DOHH2 (cell line): Measurements from ENCODE around the gene WDR70.

Experiments used
- H3F3A ChIP-seq: fragments of 200-600 bp; sonication (generic), shearing (Covaris generic); 2 replicates; pipeline ENCODE4 v1.6.0; 2016; ENCODE audit warnings: antibody characterized with exemption, mild to moderate bottlenecking; ENCODE audit not compliant: control insufficient read depth, insufficient read depth
- H3K27ac ChIP-seq: fragments of 200-600 bp; sonication (generic); 2 replicates; pipeline ENCODE4 v1.5.1; 2014; ENCODE audit warnings: low read depth, mild to moderate bottlenecking, low read length, moderate library complexity
- H3K27me3 ChIP-seq: fragments of 200-600 bp; sonication (generic); 2 replicates; pipeline ENCODE4 v1.6.1; 2014; ENCODE audit warnings: mild to moderate bottlenecking, low read length, mixed read lengths; ENCODE audit not compliant: control insufficient read depth
- H3K36me3 ChIP-seq: fragments of 200-600 bp; sonication (generic); 2 replicates; pipeline ENCODE4 v1.6.1; 2014; ENCODE audit warnings: mild to moderate bottlenecking, low read length, moderate library complexity, mixed read lengths; ENCODE audit not compliant: control insufficient read depth
- H3K4me1 ChIP-seq: fragments of 200-600 bp; sonication (generic); 2 replicates; pipeline ENCODE4 v1.6.1; 2014; ENCODE audit warnings: mild to moderate bottlenecking, low read length, mixed read lengths; ENCODE audit not compliant: control insufficient read depth
- H3K4me2 ChIP-seq: fragments of 200-600 bp; sonication (generic); 2 replicates; pipeline ENCODE4 v1.6.0; 2014; ENCODE audit warnings: mild to moderate bottlenecking, low read length, moderate library complexity
- H3K4me3 ChIP-seq: fragments of 200-600 bp; sonication (generic); 2 replicates; pipeline ENCODE4 v1.5.1; 2014; ENCODE audit warnings: mild to moderate bottlenecking, low read length, mixed read lengths
- H3K79me2 ChIP-seq: fragments of 200-600 bp; sonication (generic); 2 replicates; pipeline ENCODE4 v1.6.1; 2014; ENCODE audit warnings: mild to moderate bottlenecking, low read length, mixed read lengths; ENCODE audit not compliant: control insufficient read depth
- H3K9me2 ChIP-seq: fragments of 200-600 bp; sonication (generic); replicated peaks from 2 replicates; pipeline ENCODE4 v1.6.1; 2014; ENCODE audit warnings: mild to moderate bottlenecking, low read length, mixed read lengths; ENCODE audit not compliant: control insufficient read depth
- H3K9me3 ChIP-seq: fragments of 200-600 bp; sonication (generic); 2 replicates; pipeline ENCODE4 v1.6.1; 2014; ENCODE audit warnings: antibody characterized with exemption, low read length, mixed read lengths; ENCODE audit not compliant: control insufficient read depth, insufficient read depth
- H4K20me1 ChIP-seq: fragments of 200-600 bp; sonication (generic); 2 replicates; pipeline ENCODE4 v1.6.0; 2014; ENCODE audit warnings: low read depth, mild to moderate bottlenecking, antibody characterized with exemption, low read length, moderate library complexity; ENCODE audit not compliant: control insufficient read depth, insufficient read depth
- CTCF ChIP-seq: fragments of 200-600 bp; sonication (generic); IDR thresholded peaks from one replicate; pipeline ENCODE4 v1.5.1; 2014; ENCODE audit warnings: antibody characterized with exemption, mild to moderate bottlenecking, low read depth, low read length; ENCODE audit not compliant: poor library complexity, severe bottlenecking
- EZH2phosphoT487 ChIP-seq: fragments of 200-600 bp; sonication (generic); IDR thresholded peaks from 2 replicates; pipeline ENCODE4 v1.6.1; 2017; ENCODE audit warnings: borderline replicate concordance, mild to moderate bottlenecking, antibody characterized with exemption, low read length, moderate library complexity, mixed read lengths

WDR70 gene

GRCh38 chr5:37725185-37725584 is 346.1 kb downstream of the WDR70 start:
- Histone ChIP-seq H3K4me2 (no peak overlapping the region), H3F3A (no peaks in the 10 kb centered on the region), H3K27me3 (no peaks in the 10 kb centered on the region), H3K36me3 (peaks cover 10% of the 10 kb centered on the region), H3K4me3 (no peak overlapping the region), H3K27ac (no peak overlapping the region), H4K20me1 (no peaks in the 10 kb centered on the region), H3K79me2 (no peaks in the 10 kb centered on the region), H3K9me2 (no peaks in the 10 kb centered on the region), H3K9me3 (no peaks in the 10 kb centered on the region), H3K4me1 (peaks cover 7% of the 10 kb centered on the region)
- TF ChIP-seq CTCF (no peak), EZH2phosphoT487 (no peak)

GRCh38 chr5:37727238-37727637 is 348.1 kb downstream of the WDR70 start:
- Histone ChIP-seq H3K79me2 (no peaks in the 10 kb centered on the region), H3K4me3 (no peak overlapping the region), H3F3A (no peaks in the 10 kb centered on the region), H3K27me3 (no peaks in the 10 kb centered on the region), H3K4me1 (peaks cover 7% of the 10 kb centered on the region), H3K4me2 (no peak overlapping the region), H3K9me2 (no peaks in the 10 kb centered on the region), H4K20me1 (no peaks in the 10 kb centered on the region), H3K36me3 (peaks cover 10% of the 10 kb centered on the region), H3K9me3 (no peaks in the 10 kb centered on the region), H3K27ac (no peak overlapping the region)
- no peak for TF ChIP-seq EZH2phosphoT487
- TF ChIP-seq CTCF, result no peak

GRCh38 chr5:37730896-37731455 is 351.9 kb downstream of the WDR70 start:
- Histone ChIP-seq H3K79me2 (no peaks in the 10 kb centered on the region), H4K20me1 (no peaks in the 10 kb centered on the region), H3K4me3 (no peak overlapping the region), H3K4me1 (peaks cover 7% of the 10 kb centered on the region), H3K36me3 (peaks cover 10% of the 10 kb centered on the region), H3K9me3 (no peaks in the 10 kb centered on the region), H3F3A (no peaks in the 10 kb centered on the region), H3K27me3 (no peaks in the 10 kb centered on the region), H3K9me2 (no peaks in the 10 kb centered on the region), H3K4me2 (no peak overlapping the region), H3K27ac (no peak overlapping the region)
- TF ChIP-seq CTCF, result no peak
